ENCODE data around the gene ATP6V1D. TPM values are rescaled to one million over a fixed set of nuclear protein-coding genes. Genes with fewer than 3 reads are reported as not detected.

ATP6V1D gene
- total RNA-seq, 1 experiment from 2014 or later: 88.5 TPM

- Histone ChIP-seq H3K4me2 (ENCODE audit: low read depth, low read length, poor library complexity, severe bottlenecking) (no peak overlapping the region), H3K9me2 (replicated peaks; ENCODE audit: insufficient read depth, low read length) (no peaks in the 10 kb centered on the region), H3K79me2 (ENCODE audit: low read length) (no peaks in the 10 kb centered on the region), H3K9me3 (ENCODE audit: low read length) (no peaks in the 10 kb centered on the region), H3K9ac (ENCODE audit: low read length) (no peak overlapping the region), H4K20me1 (ENCODE audit: insufficient read depth, low read depth, low read length) (no peaks in the 10 kb centered on the region), H3K27ac (ENCODE audit: low read length) (no peak overlapping the region), H3K27me3 (ENCODE audit: low read length) (no peaks in the 10 kb centered on the region), H3K36me3 (ENCODE audit: insufficient read depth, low read length) (no peaks in the 10 kb centered on the region), H3K4me3 (ENCODE audit: low read length) (no peak overlapping the region), H2AFZ (ENCODE audit: low read length) (no peak overlapping the region), H3K4me1 (ENCODE audit: low read length) (no peaks in the 10 kb centered on the region)
- DNase-seq: no peak
These were observed 34.1 kb upstream of the ATP6V1D start for GRCh38 chr14:67393689-67394088.

- no peak overlapping the region for H3K9ac ChIP-seq (ENCODE audit: low read length)
- H3K9me3 ChIP-seq (ENCODE audit: low read length): no peaks in the 10 kb centered on the region
- H3K4me1 ChIP-seq (ENCODE audit: low read length): no peaks in the 10 kb centered on the region
- DNase-seq: no peak
- no peaks in the 10 kb centered on the region for H3K79me2 ChIP-seq (ENCODE audit: low read length)
- no peak overlapping the region for H2AFZ ChIP-seq (ENCODE audit: low read length)
- no peak overlapping the region for H3K4me3 ChIP-seq (ENCODE audit: low read length)
- H3K4me2 ChIP-seq (ENCODE audit: low read depth, low read length, poor library complexity, severe bottlenecking): no peak overlapping the region
- no peaks in the 10 kb centered on the region for H3K9me2 ChIP-seq (replicated peaks; ENCODE audit: insufficient read depth, low read length)
- no peaks in the 10 kb centered on the region for H3K27me3 ChIP-seq (ENCODE audit: low read length)
- no peak overlapping the region for H3K27ac ChIP-seq (ENCODE audit: low read length)
- no peaks in the 10 kb centered on the region for H4K20me1 ChIP-seq (ENCODE audit: insufficient read depth, low read depth, low read length)
- H3K36me3 ChIP-seq (ENCODE audit: insufficient read depth, low read length): no peaks in the 10 kb centered on the region
These were observed 33.2 kb upstream of the ATP6V1D start for GRCh38 chr14:67392800-67393199.

DNA sequence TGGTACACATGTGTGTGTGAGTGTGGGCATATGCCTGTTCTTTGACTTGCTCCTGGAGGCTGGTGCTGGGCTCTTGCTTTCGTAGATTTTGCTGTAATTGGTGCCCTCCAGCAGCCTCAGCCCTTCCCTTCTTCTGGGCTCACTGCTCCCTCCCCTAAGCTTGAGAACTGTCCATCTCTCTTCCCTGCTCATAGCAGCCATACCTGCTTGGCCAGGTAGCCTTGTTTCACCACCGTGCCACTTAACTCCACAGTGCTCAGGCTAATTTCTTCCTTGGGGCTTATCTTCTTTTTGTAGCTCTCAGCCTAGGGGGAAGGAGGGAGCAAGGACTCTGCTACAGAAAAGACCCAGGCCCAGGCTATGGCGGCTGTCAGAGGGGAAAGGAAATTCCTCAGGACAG, 32.5 kb upstream of the ATP6V1D start:
- Histone ChIP-seq H3K79me2 (ENCODE audit: low read length) (no peaks in the 10 kb centered on the region), H3K9me3 (ENCODE audit: low read length) (no peaks in the 10 kb centered on the region), H2AFZ (ENCODE audit: low read length) (no peak overlapping the region), H3K4me1 (ENCODE audit: low read length) (no peaks in the 10 kb centered on the region), H3K27me3 (ENCODE audit: low read length) (no peaks in the 10 kb centered on the region), H3K36me3 (ENCODE audit: insufficient read depth, low read length) (no peaks in the 10 kb centered on the region), H3K4me2 (ENCODE audit: low read depth, low read length, poor library complexity, severe bottlenecking) (no peak overlapping the region), H3K9ac (ENCODE audit: low read length) (no peak overlapping the region), H3K9me2 (replicated peaks; ENCODE audit: insufficient read depth, low read length) (no peaks in the 10 kb centered on the region), H3K4me3 (ENCODE audit: low read length) (no peak overlapping the region), H3K27ac (ENCODE audit: low read length) (no peak overlapping the region), H4K20me1 (ENCODE audit: insufficient read depth, low read depth, low read length) (no peaks in the 10 kb centered on the region)
- DNase-seq: no peak

GRCh38 chr14:67391268-67391667, 31.7 kb upstream of the ATP6V1D start:
- no peak for DNase-seq
- Histone ChIP-seq H3K9me3 (ENCODE audit: low read length) (no peaks in the 10 kb centered on the region), H3K27ac (ENCODE audit: low read length) (no peak overlapping the region), H3K79me2 (ENCODE audit: low read length) (no peaks in the 10 kb centered on the region), H3K4me2 (ENCODE audit: low read depth, low read length, poor library complexity, severe bottlenecking) (no peak overlapping the region), H3K9ac (ENCODE audit: low read length) (no peak overlapping the region), H4K20me1 (ENCODE audit: insufficient read depth, low read depth, low read length) (no peaks in the 10 kb centered on the region), H3K27me3 (ENCODE audit: low read length) (no peaks in the 10 kb centered on the region), H3K9me2 (replicated peaks; ENCODE audit: insufficient read depth, low read length) (no peaks in the 10 kb centered on the region), H3K36me3 (ENCODE audit: insufficient read depth, low read length) (peaks cover 5% of the 10 kb centered on the region; the same call in 1 of the 2 replicates), H2AFZ (ENCODE audit: low read length) (no peak overlapping the region), H3K4me1 (ENCODE audit: low read length) (no peaks in the 10 kb centered on the region), H3K4me3 (ENCODE audit: low read length) (no peak overlapping the region)

DNA sequence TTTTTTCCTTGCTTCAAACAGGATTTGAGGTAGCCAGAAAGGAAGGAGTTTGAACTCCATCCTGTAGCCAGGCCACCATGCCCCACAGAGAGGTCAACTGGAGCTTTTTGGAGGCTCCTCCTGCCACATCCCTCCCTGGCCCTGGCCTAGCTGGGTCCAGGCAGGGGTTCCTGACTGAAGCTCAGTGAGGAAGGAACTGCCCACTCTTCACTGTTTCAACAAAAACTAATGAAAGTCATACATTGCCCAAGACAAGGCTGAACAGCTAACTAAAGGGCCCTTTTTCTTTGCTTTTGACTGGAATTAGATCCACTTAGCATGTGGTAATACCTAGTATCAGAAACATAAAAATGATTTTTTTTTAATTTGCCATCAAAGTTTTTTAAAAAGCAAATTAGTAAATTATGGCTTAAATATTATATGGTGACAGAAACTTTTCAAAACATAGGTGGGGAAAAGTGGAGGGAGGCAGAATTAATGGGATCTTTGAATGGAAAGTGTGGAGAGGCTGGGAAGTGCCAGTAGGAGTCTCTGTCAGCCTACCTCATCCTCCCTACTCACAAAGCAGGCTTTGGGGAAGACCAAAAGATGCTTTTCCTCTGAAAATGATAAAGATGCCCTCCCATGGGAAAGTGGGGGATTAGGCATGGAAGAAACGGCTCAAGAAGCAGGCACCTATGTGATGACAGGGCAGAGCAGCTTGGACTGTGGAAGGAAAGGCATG, 30.4 kb upstream of the ATP6V1D start:
- H3K36me3 ChIP-seq (ENCODE audit: insufficient read depth, low read length): peaks cover 14% of the 10 kb centered on the region
- H3K4me3 ChIP-seq (ENCODE audit: low read length): no peak overlapping the region
- H3K27me3 ChIP-seq (ENCODE audit: low read length): no peaks in the 10 kb centered on the region
- H3K27ac ChIP-seq (ENCODE audit: low read length): no peak overlapping the region
- H3K4me1 ChIP-seq (ENCODE audit: low read length): no peaks in the 10 kb centered on the region
- H3K9ac ChIP-seq (ENCODE audit: low read length): no peak overlapping the region
- H3K4me2 ChIP-seq (ENCODE audit: low read depth, low read length, poor library complexity, severe bottlenecking): no peak overlapping the region
- no peaks in the 10 kb centered on the region for H3K9me3 ChIP-seq (ENCODE audit: low read length)
- H2AFZ ChIP-seq (ENCODE audit: low read length): no peak overlapping the region
- no peaks in the 10 kb centered on the region for H3K79me2 ChIP-seq (ENCODE audit: low read length)
- H4K20me1 ChIP-seq (ENCODE audit: insufficient read depth, low read depth, low read length): no peaks in the 10 kb centered on the region
- DNase-seq: no peak
- H3K9me2 ChIP-seq (replicated peaks; ENCODE audit: insufficient read depth, low read length): no peaks in the 10 kb centered on the region

DNA sequence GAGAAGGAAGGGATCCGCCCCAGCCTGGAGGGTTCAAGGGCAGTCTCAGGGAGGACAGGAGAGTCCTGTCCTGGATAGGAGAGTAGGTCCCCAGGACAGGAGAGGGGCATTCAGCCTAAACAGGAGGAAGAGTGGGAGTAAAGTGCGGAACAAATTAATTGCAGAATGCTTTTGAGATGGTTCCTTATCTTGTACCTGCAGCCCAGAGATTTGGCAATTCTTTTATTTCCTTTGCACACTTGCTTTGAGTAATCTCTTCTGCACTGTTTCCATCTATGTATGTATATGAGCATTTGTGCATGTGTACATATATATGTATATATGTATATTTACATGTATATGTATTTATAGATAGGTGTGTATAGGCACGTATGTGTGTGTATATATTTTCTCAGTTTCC, 29.7 kb upstream of the ATP6V1D start:
- Histone ChIP-seq H3K27ac (ENCODE audit: low read length) (no peak overlapping the region), H3K9ac (ENCODE audit: low read length) (no peak overlapping the region), H2AFZ (ENCODE audit: low read length) (no peak overlapping the region), H3K79me2 (ENCODE audit: low read length) (no peaks in the 10 kb centered on the region), H3K9me2 (replicated peaks; ENCODE audit: insufficient read depth, low read length) (no peaks in the 10 kb centered on the region), H4K20me1 (ENCODE audit: insufficient read depth, low read depth, low read length) (no peaks in the 10 kb centered on the region), H3K4me2 (ENCODE audit: low read depth, low read length, poor library complexity, severe bottlenecking) (no peak overlapping the region), H3K9me3 (ENCODE audit: low read length) (no peaks in the 10 kb centered on the region), H3K4me3 (ENCODE audit: low read length) (no peak overlapping the region), H3K27me3 (ENCODE audit: low read length) (no peaks in the 10 kb centered on the region), H3K4me1 (ENCODE audit: low read length) (no peaks in the 10 kb centered on the region), H3K36me3 (ENCODE audit: insufficient read depth, low read length) (peaks cover 21% of the 10 kb centered on the region)
- DNase-seq: no peak

DNA sequence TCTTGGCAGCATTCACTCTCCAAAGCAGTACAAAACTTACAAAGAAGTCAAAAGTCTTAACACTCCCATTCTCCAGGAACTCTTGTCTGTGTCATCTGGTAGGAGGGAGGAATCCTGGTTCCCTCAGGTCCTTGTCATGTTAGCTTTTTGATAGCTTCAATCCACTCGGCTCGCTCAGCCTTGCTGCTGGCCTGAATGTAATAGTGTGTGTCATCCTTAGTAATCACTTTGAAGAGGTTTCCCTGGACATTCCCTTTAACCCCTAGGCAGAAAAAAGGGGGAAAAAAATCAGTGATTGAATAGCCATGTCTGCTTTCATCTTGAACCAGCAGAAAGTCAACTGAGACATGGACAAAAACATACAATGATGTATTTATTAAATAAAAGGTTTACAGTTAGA, 27.6 kb upstream of the ATP6V1D start:
- Histone ChIP-seq H3K4me1 (ENCODE audit: low read length) (no peaks in the 10 kb centered on the region), H3K27me3 (ENCODE audit: low read length) (no peaks in the 10 kb centered on the region), H3K9me3 (ENCODE audit: low read length) (no peaks in the 10 kb centered on the region), H3K9ac (ENCODE audit: low read length) (no peak overlapping the region), H4K20me1 (ENCODE audit: insufficient read depth, low read depth, low read length) (no peaks in the 10 kb centered on the region), H3K27ac (ENCODE audit: low read length) (no peak overlapping the region), H2AFZ (ENCODE audit: low read length) (no peak overlapping the region), H3K36me3 (ENCODE audit: insufficient read depth, low read length) (peaks cover 41% of the 10 kb centered on the region), H3K4me3 (ENCODE audit: low read length) (no peak overlapping the region), H3K9me2 (replicated peaks; ENCODE audit: insufficient read depth, low read length) (no peaks in the 10 kb centered on the region), H3K79me2 (ENCODE audit: low read length) (no peaks in the 10 kb centered on the region), H3K4me2 (ENCODE audit: low read depth, low read length, poor library complexity, severe bottlenecking) (no peak overlapping the region)
- no peak for DNase-seq

DNA sequence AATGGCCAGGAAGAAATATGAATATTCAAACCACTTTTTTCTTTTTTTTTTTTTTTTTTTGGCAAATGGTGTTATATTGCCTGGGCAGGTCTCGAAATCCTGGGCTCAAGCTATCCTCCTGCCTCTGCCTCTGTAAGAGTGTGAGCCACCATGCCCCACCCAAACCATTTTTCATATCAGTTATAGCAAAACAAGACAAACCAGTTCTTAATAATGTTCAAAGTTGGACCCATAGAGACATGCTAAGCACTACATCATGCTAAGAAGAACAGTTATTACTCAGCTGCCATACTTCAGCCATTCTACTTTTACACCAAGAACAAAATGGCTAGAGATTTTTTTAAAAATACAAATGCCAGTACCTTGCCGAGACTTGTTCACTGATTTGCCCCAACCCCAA, 26.0 kb upstream of the ATP6V1D start:
- Histone ChIP-seq H3K9ac (ENCODE audit: low read length) (no peak overlapping the region), H3K9me3 (ENCODE audit: low read length) (no peaks in the 10 kb centered on the region), H3K36me3 (ENCODE audit: insufficient read depth, low read length) (peaks cover 57% of the 10 kb centered on the region), H2AFZ (ENCODE audit: low read length) (no peak overlapping the region), H3K4me3 (ENCODE audit: low read length) (no peak overlapping the region), H3K9me2 (replicated peaks; ENCODE audit: insufficient read depth, low read length) (no peaks in the 10 kb centered on the region), H3K4me2 (ENCODE audit: low read depth, low read length, poor library complexity, severe bottlenecking) (no peak overlapping the region), H3K4me1 (ENCODE audit: low read length) (no peaks in the 10 kb centered on the region), H3K27ac (ENCODE audit: low read length) (no peak overlapping the region), H4K20me1 (ENCODE audit: insufficient read depth, low read depth, low read length) (0 out of 2 replicates have a peak, but pooled peaks cover 3% of the 10 kb centered on the region), H3K79me2 (ENCODE audit: low read length) (peaks cover 3% of the 10 kb centered on the region; the same call in 1 of the 2 replicates), H3K27me3 (ENCODE audit: low read length) (no peaks in the 10 kb centered on the region)
- DNase-seq: no peak

Data from Karpas-422 (cell line).